Lung (tissue), 12 donors: ENCODE data around the gene AGAP1. TPM values are rescaled to one million over a fixed set of nuclear protein-coding genes. Genes with fewer than 3 reads are reported as not detected.

Experiments
- ATAC-seq: fragments of 200-7000 bp; cut with Tn5 transposase; one replicate; pipeline ENCODE4 v1.9.1; 2020; ENCODE audit warnings: moderate number of reproducible peaks; ENCODE audit not compliant: insufficient read depth, low FRiP score
- DNase-seq, 3 donors: peaks; one replicate each; pipeline ENCODE4 v3.0.0-alpha.2; 2013 to 2017
- H3K27ac ChIP-seq, 2 donors: one replicate each; pipeline ENCODE4 v1.5.1; 2013; ENCODE audit warnings: mild to moderate bottlenecking in 2 of 2, moderate library complexity in 2 of 2, control low read depth in 1 of 2, inconsistent platforms in 1 of 2, low read depth in 1 of 2, low read length in 1 of 2
- H3K27me3 ChIP-seq, 3 donors: one replicate each; pipeline ENCODE4 v1.5.1; 2013; ENCODE audit warnings: low read length in 2 of 3; ENCODE audit not compliant: control insufficient read depth in 3 of 3, insufficient read depth in 3 of 3
- H3K36me3 ChIP-seq, 4 donors: one replicate each; pipeline ENCODE4 v1.5.1; 2013; ENCODE audit warnings: low read length in 4 of 4, mild to moderate bottlenecking in 1 of 4, moderate library complexity in 1 of 4; ENCODE audit not compliant: control insufficient read depth in 4 of 4, insufficient read depth in 4 of 4
- H3K4me1 ChIP-seq, 5 donors: one replicate each; pipeline ENCODE4 v1.5.1; 2013; ENCODE audit warnings: low read length in 5 of 5, mild to moderate bottlenecking in 2 of 5, moderate library complexity in 1 of 5; ENCODE audit not compliant: control insufficient read depth in 5 of 5, insufficient read depth in 5 of 5
- H3K4me3 ChIP-seq: one replicate; pipeline ENCODE4 v1.5.1; 2013; ENCODE audit warnings: mild to moderate bottlenecking, control low read depth, moderate library complexity
- H3K9ac ChIP-seq, 2 donors: one replicate each; pipeline ENCODE4 v1.5.1; 2013; ENCODE audit warnings: low read length in 2 of 2, control low read depth in 1 of 2; ENCODE audit not compliant: insufficient read depth in 1 of 2
- H3K9me3 ChIP-seq, 4 donors: one replicate each; pipeline ENCODE4 v1.5.1; 2013; ENCODE audit warnings: low read length in 3 of 4, mild to moderate bottlenecking in 1 of 4, moderate library complexity in 1 of 4; ENCODE audit not compliant: control insufficient read depth in 4 of 4, insufficient read depth in 3 of 4
- CTCF ChIP-seq: IDR thresholded peaks from 2 replicates; pipeline ENCODE4 v1.5.1; 2012; ENCODE audit warnings: mild to moderate bottlenecking; ENCODE audit errors: control extremely low read depth, extremely low read depth
- WGBS, 2 donors: extraction: QIAGEN DNeasy Blood & Tissue Kit; methylation state at CpG; one replicate each; pipeline ENCODE4 v1.1.7; 2013; 5-methylcytosine and 5-hydroxymethylcytosine counted together
- polyA plus RNA-seq, 2 donors: library from polyadenylated mRNA; stranded (reverse); fragments of 200-250 nt; gene quantifications; one replicate each; pipeline ENCODE4 v1.2.1, GENCODE V29; 2013
- total RNA-seq, 2 donors: library from RNA; depleted of rRNA in 1 of 2; stranded (reverse); fragments of >200 nt in 1 of 2; gene quantifications; one replicate each; pipeline ENCODE4 v1.2.1, GENCODE V29; 2014 to 2021
- donor health status: control.
- donor health status: control.
- donor health status: Bipolar disorder and iron deficiency.
- donor health status: healthy.
- donor health status: DM: yes; HTN: yes; CAD: no.

The AGAP1 gene
- total and polyA plus RNA-seq, 4 donors = 6.6 to 39.4 (median 20.2) TPM

DNA sequence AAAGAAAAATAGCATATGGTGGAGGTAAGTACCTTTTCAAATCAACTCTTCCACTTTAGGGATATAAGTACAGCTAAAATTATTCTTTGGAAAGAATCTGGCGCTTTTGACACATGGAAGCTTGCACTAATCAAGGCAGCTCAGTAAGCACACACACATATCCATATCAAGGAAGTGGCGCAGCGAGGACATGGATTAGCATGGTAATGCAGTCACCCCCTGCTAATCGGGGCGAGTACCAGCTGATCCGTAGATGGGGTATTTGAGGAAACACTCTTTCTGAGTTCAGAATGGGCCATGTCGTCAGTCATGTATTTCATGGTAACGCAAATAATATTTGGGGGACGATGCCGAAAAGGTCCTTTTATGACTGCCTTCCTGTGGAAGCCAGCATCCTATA, 429.0 kb downstream of the AGAP1 start:
- Histone ChIP-seq H3K9ac (no peak overlapping the region), H3K4me3 (no peak overlapping the region), H3K27me3 (no peaks in the 10 kb centered on the region), H3K9me3 (peaks cover 0 to 2% (median 0%) of the 10 kb centered on the region in 4 donors), H3K36me3 (peaks cover 0 to 7% (median 0%) of the 10 kb centered on the region in 4 donors), H3K4me1 (no peaks in the 10 kb centered on the region), H3K27ac (no peak overlapping the region)
- ATAC-seq = no peak
- WGBS, 2 donors = 87 to 93% methylated on average over 10 of the region's 10 CpGs
- no peak for DNase-seq
- TF ChIP-seq CTCF = no peak

GRCh38 chr2:235923859-235924674, 430.2 kb downstream of the AGAP1 start:
- peaks cover 0 to 5% (median 0%) of the 10 kb centered on the region in 4 donors for H3K36me3 ChIP-seq
- no peak for DNase-seq
- no peak overlapping the region for H3K4me3 ChIP-seq
- peaks cover 0 to 2% (median 0%) of the 10 kb centered on the region in 4 donors for H3K9me3 ChIP-seq
- H3K27ac ChIP-seq = no peak overlapping the region
- 88 to 93% methylated on average over 14 of the region's 14 CpGs for WGBS, 2 donors
- no peak for ATAC-seq
- H3K27me3 ChIP-seq = no peaks in the 10 kb centered on the region
- H3K4me1 ChIP-seq = no peaks in the 10 kb centered on the region
- no peak for TF ChIP-seq CTCF
- H3K9ac ChIP-seq = no peak overlapping the region

DNA sequence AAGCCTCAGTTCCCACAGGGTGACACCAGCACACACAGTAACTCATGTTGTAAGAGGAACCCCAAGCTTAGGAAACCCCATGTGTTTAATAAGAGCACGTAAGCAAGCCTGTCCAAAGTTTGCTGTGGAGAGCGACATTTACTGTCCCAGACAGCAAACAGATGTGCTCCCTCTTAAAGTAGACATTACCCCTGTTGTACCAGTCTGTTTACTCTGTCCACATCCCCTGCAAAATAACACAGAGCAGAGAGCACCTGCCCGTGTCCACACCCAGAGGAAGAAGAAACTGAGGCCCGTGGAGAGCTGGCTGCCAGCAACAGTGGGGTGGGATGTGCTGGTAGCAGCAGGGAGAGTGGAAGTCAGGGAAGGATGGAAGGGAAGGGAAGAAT, 430.8 kb downstream of the AGAP1 start:
- no peak for TF ChIP-seq CTCF
- WGBS, 2 donors = 96 to 98% methylated on average over 4 of the region's 4 CpGs
- no peak for DNase-seq
- no peak for ATAC-seq
- no peak overlapping the region for H3K27ac ChIP-seq
- H3K27me3 ChIP-seq = no peaks in the 10 kb centered on the region
- no peak overlapping the region for H3K4me3 ChIP-seq
- peaks cover 0 to 2% (median 0%) of the 10 kb centered on the region in 4 donors for H3K9me3 ChIP-seq
- H3K9ac ChIP-seq = no peak overlapping the region
- H3K4me1 ChIP-seq = no peaks in the 10 kb centered on the region
- peaks cover 0 to 5% (median 0%) of the 10 kb centered on the region in 4 donors for H3K36me3 ChIP-seq
